ENCODE data around the gene ZNF17. TPM values are rescaled to one million over a fixed set of nuclear protein-coding genes. Genes with fewer than 3 reads are reported as not detected.

ZNF17 gene
- total and polyA plus RNA-seq, 2 donors (not counting 1 experiment from before 2014, with no cell fraction given): 9.9 to 25.8 TPM

DNA sequence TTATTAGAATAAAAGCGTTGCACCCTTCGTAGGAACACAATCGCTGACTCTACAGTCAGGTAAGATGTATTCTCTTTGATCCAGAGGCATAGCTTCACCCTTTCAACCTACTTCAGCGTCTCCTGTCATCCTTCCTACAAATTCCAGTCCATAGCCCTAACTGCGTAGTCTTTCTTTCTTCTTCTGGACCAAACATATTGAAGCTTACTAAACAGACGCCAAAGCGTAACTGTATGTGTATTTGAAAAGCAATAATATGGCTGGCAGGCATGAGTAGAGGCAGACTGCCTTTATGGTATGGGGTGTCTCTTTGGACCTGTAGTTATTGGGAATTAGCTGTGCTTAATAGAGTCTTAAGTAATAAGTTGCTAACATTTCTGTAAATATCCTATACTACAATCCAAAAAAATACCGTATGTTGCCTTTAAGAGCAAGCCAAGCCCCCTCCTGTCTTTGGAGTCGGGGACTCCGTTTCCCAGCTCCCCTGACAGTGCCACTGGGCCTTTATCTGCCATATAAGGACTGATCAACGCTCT, 21.7 kb upstream of the ZNF17 start:
- peak overlapping the region; percentile 93 for H3K27ac ChIP-seq (ENCODE audit: low read length in 2 of 2)
- peak overlapping the region; percentile 65 to 93 (median 89) for H3K4me3 ChIP-seq (ENCODE audit: control extremely low read depth in 1 of 5, extremely low read depth in 1 of 5, insufficient read depth in 1 of 5, low read depth in 2 of 5, low read length in 4 of 5)
- peaks cover 0 to 3% (median 0%) of the 10 kb centered on the region in 3 donors for H3K9me3 ChIP-seq (ENCODE audit: control extremely low read depth in 1 of 3, control insufficient read depth in 2 of 3, insufficient read depth in 1 of 3, low read length in 2 of 3)
- Mint-ChIP-seq H3K27ac (peak overlapping the region; percentile 98), H3K4me1 (peaks cover 31% of the 10 kb centered on the region), H3K27me3 (no peaks in the 10 kb centered on the region), H3K9me3 (ENCODE audit: insufficient read depth) (no peaks in the 10 kb centered on the region), H3K4me3 (peak overlapping the region; percentile 99)
- DNase-seq (no peak), ATAC-seq (ENCODE audit: low read depth) (no peak)
- ChIA-PET POLR2A (interaction anchor here (0.6 to 1.5 kb wide), 4 partner anchors 22 to 797 kb away, joined by 5 read pairs; partner anchors contain the start of genes ZNF154, ZNF17 and ZNF805), CTCF (interaction anchor here (0.9 kb wide), 2 partner anchors 16 to 292 kb away, joined by 3 read pairs; no protein-coding TSS in a partner anchor)
- peak overlapping the region; percentile 88 for H3K9ac ChIP-seq (ENCODE audit: low read length)
- peak overlapping the region; percentile 87 for H3K4me2 ChIP-seq (replicated peaks; ENCODE audit: low read depth, low read length, poor library complexity, severe bottlenecking)
- peaks cover 5% of the 10 kb centered on the region for H4K20me1 ChIP-seq (ENCODE audit: control insufficient read depth, insufficient read depth, low read length, poor library complexity, severe bottlenecking)
- WGBS (ENCODE audit: insufficient coverage): 35% methylated on average over 6 of the region's 11 CpGs
- H3K27me3 ChIP-seq (replicated peaks in 1 of 4; ENCODE audit: control extremely low read depth in 1 of 4, control insufficient read depth in 3 of 4, insufficient read depth in 4 of 4, low read length in 3 of 4): no peaks in the 10 kb centered on the region
- peaks cover 0 to 12% of the 10 kb centered on the region in 2 experiments for H3K36me3 ChIP-seq (replicated peaks in 1 of 2; ENCODE audit: control extremely low read depth in 1 of 2, control insufficient read depth in 1 of 2, extremely low read depth in 1 of 2, insufficient read depth in 2 of 2, low read length in 1 of 2)
- peak overlapping the region; percentile 93 for H2AFZ ChIP-seq (ENCODE audit: insufficient read depth, low read depth, low read length, poor library complexity, severe bottlenecking)
- intact Hi-C loops (cut with micrococcal nuclease): loop anchor here (1.0 to 10.0 kb wide), 12 partner anchors 22 to 616 kb away; partner anchors contain the start of genes TRAPPC2B, ZNF17, ZNF264 and ZNF419
- TF ChIP-seq, protein P1, sequence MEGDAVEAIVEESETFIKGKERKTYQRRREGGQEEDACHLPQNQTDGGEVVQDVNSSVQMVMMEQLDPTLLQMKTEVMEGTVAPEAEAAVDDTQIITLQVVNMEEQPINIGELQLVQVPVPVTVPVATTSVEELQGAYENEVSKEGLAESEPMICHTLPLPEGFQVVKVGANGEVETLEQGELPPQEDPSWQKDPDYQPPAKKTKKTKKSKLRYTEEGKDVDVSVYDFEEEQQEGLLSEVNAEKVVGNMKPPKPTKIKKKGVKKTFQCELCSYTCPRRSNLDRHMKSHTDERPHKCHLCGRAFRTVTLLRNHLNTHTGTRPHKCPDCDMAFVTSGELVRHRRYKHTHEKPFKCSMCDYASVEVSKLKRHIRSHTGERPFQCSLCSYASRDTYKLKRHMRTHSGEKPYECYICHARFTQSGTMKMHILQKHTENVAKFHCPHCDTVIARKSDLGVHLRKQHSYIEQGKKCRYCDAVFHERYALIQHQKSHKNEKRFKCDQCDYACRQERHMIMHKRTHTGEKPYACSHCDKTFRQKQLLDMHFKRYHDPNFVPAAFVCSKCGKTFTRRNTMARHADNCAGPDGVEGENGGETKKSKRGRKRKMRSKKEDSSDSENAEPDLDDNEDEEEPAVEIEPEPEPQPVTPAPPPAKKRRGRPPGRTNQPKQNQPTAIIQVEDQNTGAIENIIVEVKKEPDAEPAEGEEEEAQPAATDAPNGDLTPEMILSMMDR (IDR thresholded peaks at IDR 0.05): no peak
- TF ChIP-seq EZH2 (IDR thresholded peaks at IDR 0.05; ENCODE audit: borderline replicate concordance, insufficient read depth, low read depth, low read length, poor library complexity, severe bottlenecking): no peak
- H3K79me2 ChIP-seq (ENCODE audit: control insufficient read depth, insufficient read depth, low read length): peaks cover 59% of the 10 kb centered on the region
- peaks cover 17 to 19% of the 10 kb centered on the region in 2 donors for H3K4me1 ChIP-seq (ENCODE audit: control insufficient read depth in 2 of 2, insufficient read depth in 2 of 2, low read length in 2 of 2)
